Cardiac ventricle fibroblast (primary cell): ENCODE measurements around the gene LORICRIN. TPM values are rescaled to one million over a fixed set of nuclear protein-coding genes. Genes with fewer than 3 reads are reported as not detected.

ENCODE experiments used
- total RNA-seq: library from RNA; depleted of rRNA; stranded (reverse); fragments of >200 nt; gene quantifications from 2 replicates; pipeline ENCODE4 v1.2.3, GENCODE V29; 2015

LORICRIN gene
- not detected in 2 replicates for total RNA-seq

GRCh38 chr1:153259387-153259786, at the start of gene LORICRIN:
LORICRIN (plus strand) TSS chr1:153259687; CDS start chr1:153260950, 1,263 bp downstream.

GRCh38 chr1:153217212-153217611, 42.3 kb upstream of the LORICRIN start, which contains the start of gene PRR9:
PRR9 (plus strand) TSS chr1:153217584; CDS start chr1:153218145, 561 bp downstream.

Other genes with a start within 250 kb of the LORICRIN start
- not detected in 2 replicates for gene SPRR1B, start 228.5 kb upstream of the LORICRIN start, total RNA-seq
- gene SPRR2D, start 218.6 kb upstream of the LORICRIN start, total RNA-seq: not detected in 2 replicates
- gene SPRR2A, start 202.2 kb upstream of the LORICRIN start, total RNA-seq: not detected in 2 replicates
- gene SPRR2B, start 188.1 kb upstream of the LORICRIN start, total RNA-seq: not detected in 2 replicates
- gene SPRR2E, start 165.2 kb upstream of the LORICRIN start, total RNA-seq: not detected in 2 replicates
- gene SPRR2F, start 146.2 kb upstream of the LORICRIN start, total RNA-seq: not detected in 2 replicates
- gene SPRR2G, start 108.8 kb upstream of the LORICRIN start, total RNA-seq: not detected in 2 replicates
- not detected in 2 replicates for gene LELP1, start 56.3 kb upstream of the LORICRIN start, total RNA-seq
- not detected in 2 replicates for gene PRR9, start 42.1 kb upstream of the LORICRIN start, total RNA-seq
- gene PGLYRP3, start 53.3 kb downstream of the LORICRIN start, total RNA-seq: not detected in 2 replicates
- gene PGLYRP4, start 89.2 kb downstream of the LORICRIN start, total RNA-seq: not detected in 2 replicates
- gene S100A9, start 98.2 kb downstream of the LORICRIN start, total RNA-seq: not detected in 2 replicates
- not detected in 2 replicates for gene S100A12, start 115.9 kb downstream of the LORICRIN start, total RNA-seq
- not detected in 2 replicates for gene S100A8, start 131.4 kb downstream of the LORICRIN start, total RNA-seq
- gene S100A7A, start 156.8 kb downstream of the LORICRIN start, total RNA-seq: not detected in 2 replicates
- not detected in 2 replicates for gene S100A7, start 201.0 kb downstream of the LORICRIN start, total RNA-seq